HL-60 (cell line): ENCODE data around the gene ZNF821.
"Not testable (repeated sequence)": the region's sequence is repeated elsewhere in the genome, so short reads cannot be mapped to it uniquely, and the experiment has no call there.

Source experiments
- DNase-seq, 2 experiments: peaks; one replicate each; pipeline ENCODE4 v3.0.0-alpha.2; 2010 to 2020; ENCODE audit warnings: low read depth in 1 of 2, low spot score in 1 of 2
- H3K27ac ChIP-seq: fragments of 250-450 bp; sonication (Bioruptor Pico); replicated peaks from 2 replicates; pipeline ENCODE4 v1.5.1; 2020; ENCODE audit warnings: mild to moderate bottlenecking, moderate library complexity
- H3K27me3 ChIP-seq: fragments of 250-450 bp; sonication (Bioruptor Pico); 2 replicates; pipeline ENCODE4 v1.5.1; 2021; ENCODE audit warnings: mild to moderate bottlenecking, moderate library complexity; ENCODE audit not compliant: insufficient read depth, poor library complexity, severe bottlenecking
- H3K4me3 ChIP-seq: replicated peaks from 2 replicates; pipeline ENCODE4 v1.5.1; 2011; ENCODE audit warnings: mild to moderate bottlenecking, control low read depth, low read length; ENCODE audit not compliant: insufficient read depth
- CTCF ChIP-seq: IDR thresholded peaks from one replicate; pipeline ENCODE4 v1.5.1; 2011; ENCODE audit warnings: low read length, control low read depth, inconsistent platforms; ENCODE audit not compliant: insufficient read depth
- GABPA ChIP-seq: IDR thresholded peaks from 2 replicates; pipeline ENCODE4 v1.6.1; 2012; ENCODE audit warnings: low read depth
- POLR2AphosphoS5 ChIP-seq: IDR thresholded peaks from 2 replicates; pipeline ENCODE4 v1.6.1; 2012; ENCODE audit warnings: low read depth
- REST ChIP-seq: IDR thresholded peaks from 2 replicates; pipeline ENCODE4 v1.6.1; 2012; ENCODE audit warnings: low read depth; ENCODE audit not compliant: insufficient replicate concordance
- SPI1 ChIP-seq: IDR thresholded peaks from 2 replicates; pipeline ENCODE4 v1.6.1; 2012; ENCODE audit warnings: low read depth, mild to moderate bottlenecking, borderline replicate concordance

The ZNF821 gene

GRCh38 chr16:71869089-71869488 lies 14.9 kb downstream of the ZNF821 start:
- no peak for TF ChIP-seq POLR2AphosphoS5
- no peak for TF ChIP-seq GABPA
- no peak for TF ChIP-seq REST
- no peak for TF ChIP-seq SPI1
- no peak for TF ChIP-seq CTCF
- no peak for DNase-seq
- no peaks in the 10 kb centered on the region for H3K27me3 ChIP-seq
- H3K27ac ChIP-seq, result no peak overlapping the region
- no peak overlapping the region for H3K4me3 ChIP-seq

GRCh38 chr16:71867939-71868338 lies 16.0 kb downstream of the ZNF821 start:
- Histone ChIP-seq H3K27ac (no peak overlapping the region), H3K27me3 (no peaks in the 10 kb centered on the region), H3K4me3 (no peak overlapping the region)
- TF ChIP-seq CTCF (no peak), SPI1 (no peak)
- DNase-seq, result no peak

- DNase-seq, H3K27me3 ChIP-seq, H3K27ac ChIP-seq, H3K4me3 ChIP-seq: not testable (repeated sequence)
These were observed 16.8 kb downstream of the ZNF821 start for GRCh38 chr16:71867175-71867574.

GRCh38 chr16:71865173-71865863 lies 18.7 kb downstream of the ZNF821 start:
- DNase-seq, result no peak
- no peak for TF ChIP-seq SPI1
- no peak for TF ChIP-seq REST
- Histone ChIP-seq H3K27me3 (no peaks in the 10 kb centered on the region), H3K27ac (no peak overlapping the region), H3K4me3 (no peak overlapping the region)

GRCh38 chr16:71863995-71864394 lies 20.0 kb downstream of the ZNF821 start:
- H3K27me3 ChIP-seq, result no peaks in the 10 kb centered on the region
- no peak overlapping the region for H3K27ac ChIP-seq
- TF ChIP-seq GABPA (no peak), REST (no peak), CTCF (no peak), SPI1 (no peak), POLR2AphosphoS5 (no peak)
- DNase-seq, result no peak
- H3K4me3 ChIP-seq, result no peak overlapping the region
